ENCODE results near the gene CLEC17A. TPM values are rescaled to one million over a fixed set of nuclear protein-coding genes. Genes with fewer than 3 reads are reported as not detected.

Gene CLEC17A
- total and polyA plus RNA-seq, 2 of the 13 experiments (the other 11 are each of a cell fraction or from before 2014, with no cell fraction given), result not detected

DNA sequence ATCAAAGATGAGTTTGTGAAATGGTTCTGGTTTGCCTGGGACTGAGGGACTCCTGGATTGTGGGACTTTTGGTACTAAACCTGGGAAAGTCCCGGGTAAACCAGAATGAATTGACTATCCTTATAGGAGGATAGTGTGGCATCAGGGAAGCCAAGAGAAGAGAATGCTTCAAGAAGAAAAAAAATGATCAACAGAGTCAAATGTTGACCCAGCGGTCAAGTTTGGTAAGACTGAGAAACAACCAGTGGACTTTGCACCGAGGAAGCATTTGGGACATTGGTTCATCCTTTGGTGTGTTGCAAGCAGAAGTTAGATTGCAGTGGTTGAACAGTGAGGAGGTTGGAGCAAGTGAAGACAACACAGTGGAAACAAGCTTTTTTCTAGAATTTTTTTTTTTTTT is 33.5 kb downstream of the CLEC17A start (continued):
- TF ChIP-seq, protein P1, sequence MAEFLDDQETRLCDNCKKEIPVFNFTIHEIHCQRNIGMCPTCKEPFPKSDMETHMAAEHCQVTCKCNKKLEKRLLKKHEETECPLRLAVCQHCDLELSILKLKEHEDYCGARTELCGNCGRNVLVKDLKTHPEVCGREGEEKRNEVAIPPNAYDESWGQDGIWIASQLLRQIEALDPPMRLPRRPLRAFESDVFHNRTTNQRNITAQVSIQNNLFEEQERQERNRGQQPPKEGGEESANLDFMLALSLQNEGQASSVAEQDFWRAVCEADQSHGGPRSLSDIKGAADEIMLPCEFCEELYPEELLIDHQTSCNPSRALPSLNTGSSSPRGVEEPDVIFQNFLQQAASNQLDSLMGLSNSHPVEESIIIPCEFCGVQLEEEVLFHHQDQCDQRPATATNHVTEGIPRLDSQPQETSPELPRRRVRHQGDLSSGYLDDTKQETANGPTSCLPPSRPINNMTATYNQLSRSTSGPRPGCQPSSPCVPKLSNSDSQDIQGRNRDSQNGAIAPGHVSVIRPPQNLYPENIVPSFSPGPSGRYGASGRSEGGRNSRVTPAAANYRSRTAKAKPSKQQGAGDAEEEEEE (CRISPR knock-in tag; IDR thresholded peaks at IDR 0.05; ENCODE audit: borderline replicate concordance), result no peak
- TF ChIP-seq ZBED4 (CRISPR knock-in tag; IDR thresholded peaks at IDR 0.05; ENCODE audit: borderline replicate concordance), result no peak
- no peak for TF ChIP-seq HMGA1 (CRISPR knock-in tag; conservative IDR thresholded peaks at IDR 0.05)
- no peak for TF ChIP-seq ZNF296 (CRISPR knock-in tag; conservative IDR thresholded peaks at IDR 0.05)
- TF ChIP-seq HDAC6 (IDR thresholded peaks at IDR 0.05; ENCODE audit: low read depth, low read length), result no peak
- no peak for TF ChIP-seq XBP1 (CRISPR knock-in tag; IDR thresholded peaks at IDR 0.05)
- no peak for TF ChIP-seq HES4 (CRISPR knock-in tag; IDR thresholded peaks at IDR 0.05; ENCODE audit: borderline replicate concordance)
- TF ChIP-seq, protein P2, sequence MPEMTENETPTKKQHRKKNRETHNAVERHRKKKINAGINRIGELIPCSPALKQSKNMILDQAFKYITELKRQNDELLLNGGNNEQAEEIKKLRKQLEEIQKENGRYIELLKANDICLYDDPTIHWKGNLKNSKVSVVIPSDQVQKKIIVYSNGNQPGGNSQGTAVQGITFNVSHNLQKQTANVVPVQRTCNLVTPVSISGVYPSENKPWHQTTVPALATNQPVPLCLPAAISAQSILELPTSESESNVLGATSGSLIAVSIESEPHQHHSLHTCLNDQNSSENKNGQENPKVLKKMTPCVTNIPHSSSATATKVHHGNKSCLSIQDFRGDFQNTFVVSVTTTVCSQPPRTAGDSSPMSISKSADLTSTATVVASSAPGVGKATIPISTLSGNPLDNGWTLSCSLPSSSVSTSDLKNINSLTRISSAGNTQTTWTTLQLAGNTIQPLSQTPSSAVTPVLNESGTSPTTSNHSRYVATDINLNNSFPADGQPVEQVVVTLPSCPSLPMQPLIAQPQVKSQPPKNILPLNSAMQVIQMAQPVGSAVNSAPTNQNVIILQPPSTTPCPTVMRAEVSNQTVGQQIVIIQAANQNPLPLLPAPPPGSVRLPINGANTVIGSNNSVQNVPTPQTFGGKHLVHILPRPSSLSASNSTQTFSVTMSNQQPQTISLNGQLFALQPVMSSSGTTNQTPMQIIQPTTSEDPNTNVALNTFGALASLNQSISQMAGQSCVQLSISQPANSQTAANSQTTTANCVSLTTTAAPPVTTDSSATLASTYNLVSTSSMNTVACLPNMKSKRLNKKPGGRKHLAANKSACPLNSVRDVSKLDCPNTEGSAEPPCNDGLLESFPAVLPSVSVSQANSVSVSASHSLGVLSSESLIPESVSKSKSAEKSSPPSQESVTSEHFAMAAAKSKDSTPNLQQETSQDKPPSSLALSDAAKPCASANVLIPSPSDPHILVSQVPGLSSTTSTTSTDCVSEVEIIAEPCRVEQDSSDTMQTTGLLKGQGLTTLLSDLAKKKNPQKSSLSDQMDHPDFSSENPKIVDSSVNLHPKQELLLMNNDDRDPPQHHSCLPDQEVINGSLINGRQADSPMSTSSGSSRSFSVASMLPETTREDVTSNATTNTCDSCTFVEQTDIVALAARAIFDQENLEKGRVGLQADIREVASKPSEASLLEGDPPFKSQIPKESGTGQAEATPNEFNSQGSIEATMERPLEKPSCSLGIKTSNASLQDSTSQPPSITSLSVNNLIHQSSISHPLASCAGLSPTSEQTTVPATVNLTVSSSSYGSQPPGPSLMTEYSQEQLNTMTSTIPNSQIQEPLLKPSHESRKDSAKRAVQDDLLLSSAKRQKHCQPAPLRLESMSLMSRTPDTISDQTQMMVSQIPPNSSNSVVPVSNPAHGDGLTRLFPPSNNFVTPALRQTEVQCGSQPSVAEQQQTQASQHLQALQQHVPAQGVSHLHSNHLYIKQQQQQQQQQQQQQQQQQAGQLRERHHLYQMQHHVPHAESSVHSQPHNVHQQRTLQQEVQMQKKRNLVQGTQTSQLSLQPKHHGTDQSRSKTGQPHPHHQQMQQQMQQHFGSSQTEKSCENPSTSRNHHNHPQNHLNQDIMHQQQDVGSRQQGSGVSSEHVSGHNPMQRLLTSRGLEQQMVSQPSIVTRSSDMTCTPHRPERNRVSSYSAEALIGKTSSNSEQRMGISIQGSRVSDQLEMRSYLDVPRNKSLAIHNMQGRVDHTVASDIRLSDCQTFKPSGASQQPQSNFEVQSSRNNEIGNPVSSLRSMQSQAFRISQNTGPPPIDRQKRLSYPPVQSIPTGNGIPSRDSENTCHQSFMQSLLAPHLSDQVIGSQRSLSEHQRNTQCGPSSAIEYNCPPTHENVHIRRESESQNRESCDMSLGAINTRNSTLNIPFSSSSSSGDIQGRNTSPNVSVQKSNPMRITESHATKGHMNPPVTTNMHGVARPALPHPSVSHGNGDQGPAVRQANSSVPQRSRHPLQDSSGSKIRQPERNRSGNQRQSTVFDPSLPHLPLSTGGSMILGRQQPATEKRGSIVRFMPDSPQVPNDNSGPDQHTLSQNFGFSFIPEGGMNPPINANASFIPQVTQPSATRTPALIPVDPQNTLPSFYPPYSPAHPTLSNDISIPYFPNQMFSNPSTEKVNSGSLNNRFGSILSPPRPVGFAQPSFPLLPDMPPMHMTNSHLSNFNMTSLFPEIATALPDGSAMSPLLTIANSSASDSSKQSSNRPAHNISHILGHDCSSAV (CRISPR knock-in tag; IDR thresholded peaks at IDR 0.05; ENCODE audit: borderline replicate concordance), result no peak
- TF ChIP-seq, protein P3, sequence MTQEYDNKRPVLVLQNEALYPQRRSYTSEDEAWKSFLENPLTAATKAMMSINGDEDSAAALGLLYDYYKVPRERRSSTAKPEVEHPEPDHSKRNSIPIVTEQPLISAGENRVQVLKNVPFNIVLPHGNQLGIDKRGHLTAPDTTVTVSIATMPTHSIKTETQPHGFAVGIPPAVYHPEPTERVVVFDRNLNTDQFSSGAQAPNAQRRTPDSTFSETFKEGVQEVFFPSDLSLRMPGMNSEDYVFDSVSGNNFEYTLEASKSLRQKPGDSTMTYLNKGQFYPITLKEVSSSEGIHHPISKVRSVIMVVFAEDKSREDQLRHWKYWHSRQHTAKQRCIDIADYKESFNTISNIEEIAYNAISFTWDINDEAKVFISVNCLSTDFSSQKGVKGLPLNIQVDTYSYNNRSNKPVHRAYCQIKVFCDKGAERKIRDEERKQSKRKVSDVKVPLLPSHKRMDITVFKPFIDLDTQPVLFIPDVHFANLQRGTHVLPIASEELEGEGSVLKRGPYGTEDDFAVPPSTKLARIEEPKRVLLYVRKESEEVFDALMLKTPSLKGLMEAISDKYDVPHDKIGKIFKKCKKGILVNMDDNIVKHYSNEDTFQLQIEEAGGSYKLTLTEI (CRISPR knock-in tag; conservative IDR thresholded peaks at IDR 0.05), result no peak
- TF ChIP-seq, protein P4, sequence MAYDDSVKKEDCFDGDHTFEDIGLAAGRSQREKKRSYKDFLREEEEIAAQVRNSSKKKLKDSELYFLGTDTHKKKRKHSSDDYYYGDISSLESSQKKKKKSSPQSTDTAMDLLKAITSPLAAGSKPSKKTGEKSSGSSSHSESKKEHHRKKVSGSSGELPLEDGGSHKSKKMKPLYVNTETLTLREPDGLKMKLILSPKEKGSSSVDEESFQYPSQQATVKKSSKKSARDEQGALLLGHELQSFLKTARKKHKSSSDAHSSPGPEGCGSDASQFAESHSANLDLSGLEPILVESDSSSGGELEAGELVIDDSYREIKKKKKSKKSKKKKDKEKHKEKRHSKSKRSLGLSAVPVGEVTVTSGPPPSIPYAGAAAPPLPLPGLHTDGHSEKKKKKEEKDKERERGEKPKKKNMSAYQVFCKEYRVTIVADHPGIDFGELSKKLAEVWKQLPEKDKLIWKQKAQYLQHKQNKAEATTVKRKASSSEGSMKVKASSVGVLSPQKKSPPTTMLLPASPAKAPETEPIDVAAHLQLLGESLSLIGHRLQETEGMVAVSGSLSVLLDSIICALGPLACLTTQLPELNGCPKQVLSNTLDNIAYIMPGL (CRISPR knock-in tag; IDR thresholded peaks at IDR 0.05; ENCODE audit: borderline replicate concordance in 1 of 2, low read depth in 1 of 2), result no peak
